HG02840 (cell line): ENCODE data around the gene GFRA4.

Experiments used
- ATAC-seq: cut with Tn5 transposase; IDR thresholded peaks from one replicate; pipeline ENCODE4 v1.9.1; 2021; ENCODE audit warnings: mild to moderate bottlenecking, moderate library complexity, moderate number of reproducible peaks; ENCODE audit not compliant: unreplicated experiment, low FRiP score

The GFRA4 gene

DNA sequence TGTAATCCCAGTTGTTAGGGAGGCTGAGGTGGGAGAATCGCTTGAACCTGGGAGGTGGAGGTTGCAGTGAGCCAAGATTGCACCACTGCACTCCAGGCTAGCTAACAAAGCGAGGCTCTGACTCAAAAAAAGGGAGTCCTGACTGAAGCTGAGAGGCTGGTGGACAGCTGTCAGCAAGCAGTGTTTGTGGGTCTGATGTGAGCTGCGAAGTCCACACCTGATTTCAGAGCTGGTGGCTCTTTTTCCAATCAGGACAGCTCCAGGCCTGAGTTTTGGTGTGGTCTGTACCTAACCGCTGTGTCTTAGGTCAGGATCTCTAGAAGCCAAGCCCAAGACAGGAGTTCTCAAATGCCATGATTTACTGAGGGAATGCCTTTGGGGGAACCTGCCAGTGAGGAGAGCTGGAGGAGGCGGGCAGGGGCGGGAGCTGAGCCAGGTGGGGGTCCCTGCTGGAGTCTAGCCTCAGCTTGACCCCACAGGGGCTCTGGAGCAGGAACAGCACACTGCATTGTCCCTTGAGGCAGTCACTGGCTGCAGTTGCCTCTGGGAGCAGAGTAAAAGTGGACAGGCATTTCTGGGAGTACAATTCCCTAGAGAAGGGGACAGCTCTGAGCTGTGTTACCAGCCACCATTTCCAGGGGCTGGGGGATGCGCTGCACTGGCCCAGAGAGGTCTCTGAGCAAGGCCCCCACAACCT lies 5.0 kb downstream of the GFRA4 start:
- ATAC-seq: no peak

DNA sequence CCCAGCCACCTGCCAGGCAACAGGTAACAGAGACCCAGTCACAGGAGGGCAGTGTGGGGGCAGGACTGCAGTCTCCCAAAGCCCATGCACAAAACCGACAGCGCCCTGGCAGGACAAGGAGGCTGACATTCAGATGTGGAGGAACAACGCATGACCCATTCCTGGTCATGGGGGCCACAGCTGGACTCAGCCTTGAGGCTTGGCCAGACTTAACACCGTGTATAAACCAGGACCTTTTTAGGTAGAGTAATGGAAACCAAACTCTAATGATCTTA lies 8.1 kb downstream of the GFRA4 start:
- ATAC-seq: no peak

DNA sequence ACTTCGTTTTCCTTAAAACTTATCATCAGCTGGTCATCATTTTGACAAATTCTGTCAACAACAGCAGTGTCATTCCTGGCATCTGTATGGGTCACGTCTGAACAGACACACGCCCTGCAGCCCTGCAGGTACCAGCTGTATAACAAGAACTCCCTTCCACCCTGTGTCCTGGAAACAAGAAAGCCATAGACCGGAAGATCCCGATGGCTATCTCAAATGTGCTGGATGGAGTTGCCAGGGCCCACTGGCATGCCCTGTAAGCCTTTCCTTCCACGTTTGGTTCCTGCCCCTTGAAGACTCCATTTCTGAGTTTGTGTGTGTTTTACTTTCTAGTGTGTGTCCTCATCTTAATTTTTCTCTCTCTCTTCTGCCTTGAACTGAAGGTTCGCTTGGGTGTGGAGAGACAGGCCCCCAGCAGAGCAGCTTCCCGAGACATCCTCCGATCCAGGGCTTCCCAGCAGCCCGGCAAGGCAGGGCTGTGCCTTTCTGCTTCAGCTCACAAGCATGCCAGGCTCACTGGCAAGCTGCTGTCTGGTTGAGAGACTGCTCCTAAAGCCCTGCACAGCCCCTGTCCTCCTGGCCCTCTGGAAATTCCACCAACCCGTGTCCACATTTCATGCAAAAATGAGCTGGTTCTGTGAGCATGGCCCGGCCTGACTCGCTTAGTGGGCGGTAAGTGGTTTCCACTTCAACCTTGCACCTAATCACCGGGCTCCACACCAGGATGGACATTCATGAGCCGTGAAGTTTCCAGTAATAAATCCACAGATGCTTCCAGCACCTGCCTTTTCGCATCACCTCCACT lies 8.7 kb downstream of the GFRA4 start:
- no peak for ATAC-seq

DNA sequence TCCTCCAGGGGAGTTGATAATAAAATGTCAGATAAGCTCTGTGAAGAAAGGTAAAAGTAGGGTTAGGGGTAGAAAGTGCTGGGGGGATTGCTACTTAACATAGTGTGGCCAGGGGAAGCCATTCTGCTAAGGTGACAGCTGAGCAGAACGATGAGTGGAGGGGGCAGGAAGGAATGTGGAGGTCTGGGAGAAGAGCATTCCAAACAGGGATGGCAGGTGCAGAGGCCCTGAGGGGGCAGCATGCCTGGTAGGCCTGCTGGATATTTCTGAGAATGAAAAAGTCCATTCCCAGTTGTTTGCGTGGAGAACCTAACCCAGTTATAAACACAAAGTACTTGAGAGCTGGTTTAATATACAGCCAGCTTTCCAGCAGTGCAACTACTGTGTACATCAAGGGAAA lies 9.3 kb downstream of the GFRA4 start:
- ATAC-seq: no peak

DNA sequence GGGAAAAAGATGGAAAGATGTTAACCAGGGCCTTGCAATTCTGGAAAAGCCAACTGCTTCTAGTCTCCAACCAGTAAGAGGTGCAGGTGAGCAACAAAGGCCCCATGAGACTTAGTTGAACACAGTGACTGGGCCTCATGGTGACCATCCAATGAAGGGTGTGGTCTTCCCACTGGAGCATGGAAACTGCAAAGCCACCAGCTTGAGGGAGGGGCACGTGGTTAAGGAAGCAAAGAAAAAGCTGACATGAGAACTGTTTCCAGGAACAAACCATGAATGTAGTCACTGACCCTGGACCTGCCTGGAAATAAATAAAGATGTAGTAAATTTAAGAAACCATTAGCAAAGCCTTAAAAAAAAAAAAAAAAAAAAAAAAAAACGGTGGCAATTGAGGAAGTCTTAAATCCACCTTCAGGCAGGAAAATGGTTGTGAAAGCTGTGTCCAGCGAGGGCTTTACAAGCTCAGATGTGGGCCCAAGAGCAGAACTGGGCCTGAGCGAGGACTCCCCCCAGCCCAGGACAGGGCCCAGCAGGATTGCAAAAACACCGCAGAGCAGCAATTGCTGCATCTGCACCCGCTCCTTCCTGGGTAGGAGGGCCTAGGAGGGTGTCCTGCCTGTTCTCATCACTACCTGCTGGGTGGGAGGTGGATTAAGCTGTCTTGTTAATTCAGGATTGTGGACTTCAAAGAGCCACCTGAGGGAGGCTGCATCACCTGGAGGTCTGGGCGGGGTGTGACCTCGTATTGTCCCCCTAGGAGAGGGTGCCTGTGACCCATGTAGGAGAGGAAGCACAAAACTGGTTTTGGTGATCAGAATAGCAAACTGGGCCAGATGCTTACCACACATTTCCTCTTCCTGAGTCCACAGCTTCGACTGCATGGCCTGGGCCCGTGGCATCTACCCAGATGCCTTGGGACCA lies 10.3 kb downstream of the GFRA4 start:
- ATAC-seq: no peak

DNA sequence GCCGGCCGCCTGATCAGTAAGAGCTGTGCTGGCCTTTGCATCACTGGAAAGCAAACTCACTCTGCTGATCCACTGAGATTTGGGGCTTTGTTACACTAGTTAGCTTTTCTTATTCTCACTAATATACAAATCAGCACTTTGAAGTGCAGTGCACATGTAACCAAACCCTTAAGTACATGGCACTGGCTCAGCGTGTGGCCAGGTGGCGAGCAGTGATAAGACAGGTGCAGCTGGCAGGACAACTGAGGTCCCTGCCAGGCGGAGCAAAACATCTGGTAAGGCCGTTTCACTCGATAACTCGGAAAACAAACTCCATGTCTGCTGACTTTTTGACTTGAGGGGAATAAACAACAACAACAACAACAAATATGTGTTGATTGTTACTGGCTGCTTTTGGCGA lies 11.0 kb downstream of the GFRA4 start:
- no peak for ATAC-seq

DNA sequence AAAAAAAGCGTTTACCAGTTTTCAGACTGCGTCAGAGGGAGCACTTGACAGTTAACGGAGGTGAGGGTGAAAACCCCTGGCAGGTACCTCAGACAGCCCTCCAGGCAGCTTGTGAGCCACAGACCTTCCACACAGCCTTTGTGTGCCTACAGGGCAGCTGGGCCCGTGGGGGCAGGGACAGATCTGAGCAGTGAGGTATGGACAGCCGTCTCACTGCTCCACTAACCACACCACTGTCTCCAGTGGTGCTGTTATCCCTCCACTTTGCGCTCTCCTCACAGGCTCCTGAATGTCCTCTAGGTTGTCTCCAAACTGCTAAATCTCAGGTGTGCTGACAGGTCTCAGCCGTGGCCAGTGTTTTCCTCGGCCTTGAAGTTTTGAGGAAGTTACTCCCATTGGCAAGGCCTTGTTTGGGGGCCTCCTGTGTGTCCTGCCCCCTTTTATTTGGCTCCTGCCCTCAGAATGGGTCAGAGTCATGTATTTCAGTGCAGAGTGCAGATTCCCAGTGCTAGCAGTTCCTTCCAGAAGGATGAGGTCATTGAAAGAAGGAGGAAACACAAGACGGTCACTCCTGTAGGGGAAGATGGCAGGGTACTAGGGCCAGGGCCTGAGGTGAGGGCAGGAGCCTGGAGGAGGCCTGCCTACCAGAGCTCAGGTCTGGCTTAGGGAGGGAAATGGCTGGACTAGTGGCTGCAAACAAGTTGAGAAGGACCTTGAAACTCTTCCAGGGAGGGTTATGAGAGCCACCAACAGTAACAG lies 11.8 kb downstream of the GFRA4 start:
- no peak for ATAC-seq

DNA sequence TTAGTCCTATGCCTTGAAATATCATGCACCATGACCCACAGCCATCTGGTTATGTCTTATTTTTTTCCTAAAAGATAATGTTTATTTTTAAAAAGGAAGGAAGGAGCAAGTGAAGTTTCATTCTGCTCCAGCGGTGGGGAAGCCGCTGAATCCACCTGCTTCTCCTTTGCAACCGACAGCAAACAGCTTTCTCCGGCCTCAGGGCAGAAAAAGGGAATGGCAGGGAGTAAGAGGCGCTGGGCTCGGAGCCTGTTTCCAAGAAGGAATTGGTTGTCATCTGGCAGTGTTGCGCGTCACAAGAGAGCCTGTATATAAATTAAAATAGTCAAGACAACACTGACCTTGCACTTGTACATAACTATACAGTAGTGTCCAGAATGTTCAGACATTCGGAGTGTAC lies 14.2 kb downstream of the GFRA4 start:
- no peak for ATAC-seq

DNA sequence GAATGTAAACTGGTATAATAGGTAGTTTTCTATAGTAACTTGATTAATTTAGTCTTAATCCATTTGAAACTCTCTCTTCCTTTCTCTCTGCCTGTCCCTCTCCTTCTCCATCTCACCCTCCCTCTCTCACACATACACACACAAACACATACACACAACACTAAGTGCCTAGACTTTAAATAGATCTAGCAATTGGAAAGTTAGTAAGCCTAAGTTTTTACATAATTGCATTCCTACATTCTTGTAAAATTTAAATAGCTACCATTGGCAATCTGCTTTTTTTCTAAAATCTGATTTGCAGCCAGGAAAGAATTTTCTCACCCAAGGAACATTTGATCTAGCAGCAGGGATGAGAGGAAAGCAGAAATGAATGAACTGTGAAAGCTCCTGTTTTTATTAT lies 15.7 kb downstream of the GFRA4 start:
- ATAC-seq: no peak

DNA sequence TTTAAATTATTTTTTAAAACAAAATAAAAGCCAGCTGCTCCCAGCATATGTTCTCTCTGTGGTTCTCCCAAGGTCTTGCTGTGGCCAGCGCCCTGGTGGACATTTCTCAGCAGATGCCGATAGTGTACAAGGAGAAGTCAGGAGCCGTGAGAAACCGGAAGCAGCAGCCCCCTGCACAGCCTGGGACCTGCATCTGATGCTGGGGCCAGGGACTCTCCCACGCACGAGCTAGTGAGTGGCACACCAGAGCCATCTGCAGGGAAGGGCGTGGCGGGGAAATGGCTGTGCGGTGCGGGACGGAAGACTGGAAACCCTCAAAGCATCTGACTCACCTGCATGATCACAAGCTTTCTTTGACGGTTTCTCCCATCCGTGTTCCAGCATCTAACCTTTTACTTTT lies 16.5 kb downstream of the GFRA4 start:
- no peak for ATAC-seq

DNA sequence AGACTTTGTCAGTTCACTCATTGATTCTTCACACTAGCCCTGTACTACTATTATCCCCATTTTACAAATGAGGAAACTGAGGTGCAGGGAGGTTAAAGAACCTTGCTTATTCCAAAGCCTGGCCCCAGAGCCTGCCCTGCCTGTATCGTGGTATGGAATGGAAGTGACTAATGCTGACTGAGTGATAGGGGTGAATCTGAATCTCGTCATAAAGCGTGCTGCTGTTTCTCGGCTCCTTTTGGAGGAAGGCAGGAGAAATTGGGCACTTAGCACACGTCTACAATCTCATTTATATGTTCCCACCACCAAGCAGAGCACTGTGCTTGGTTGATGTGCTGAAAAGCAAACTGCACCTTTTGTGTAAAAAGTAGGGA lies 17.1 kb downstream of the GFRA4 start:
- ATAC-seq: no peak

DNA sequence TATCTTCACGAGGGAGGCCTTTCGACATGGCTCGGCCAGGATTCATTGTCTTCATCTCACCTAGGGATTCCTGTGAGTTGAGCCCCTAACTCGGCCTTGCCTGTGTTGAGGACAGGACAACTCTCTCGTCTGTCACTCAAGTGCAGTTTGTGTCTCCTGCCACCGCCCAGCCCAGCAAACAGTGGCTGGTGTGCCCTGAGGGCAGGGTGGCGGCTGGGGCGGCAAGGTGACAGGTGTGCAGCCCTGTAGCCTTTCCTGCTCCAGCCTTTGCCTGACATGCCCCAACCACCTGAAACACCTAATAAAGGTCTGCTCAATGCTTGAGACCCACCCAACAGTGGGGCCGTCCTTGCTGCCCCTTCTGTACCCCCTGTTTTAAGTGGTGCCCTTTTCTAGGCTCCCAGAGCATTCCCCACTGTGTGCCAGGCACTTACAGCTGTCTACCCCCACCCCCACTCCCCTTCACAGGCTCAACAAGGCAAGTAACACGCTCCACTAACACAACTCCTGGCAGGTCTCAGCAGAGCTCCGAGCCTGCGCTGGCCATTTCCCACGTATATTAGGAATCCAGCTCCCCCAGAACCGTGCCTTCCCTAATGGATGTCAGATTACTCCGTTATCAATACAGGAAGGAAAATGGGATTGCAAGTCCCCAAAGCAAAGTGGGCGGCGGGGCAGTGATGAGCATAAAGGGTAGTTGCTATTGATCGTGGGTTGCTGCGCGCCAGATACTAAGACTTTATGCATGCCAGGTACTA lies 17.7 kb downstream of the GFRA4 start:
- no peak for ATAC-seq

DNA sequence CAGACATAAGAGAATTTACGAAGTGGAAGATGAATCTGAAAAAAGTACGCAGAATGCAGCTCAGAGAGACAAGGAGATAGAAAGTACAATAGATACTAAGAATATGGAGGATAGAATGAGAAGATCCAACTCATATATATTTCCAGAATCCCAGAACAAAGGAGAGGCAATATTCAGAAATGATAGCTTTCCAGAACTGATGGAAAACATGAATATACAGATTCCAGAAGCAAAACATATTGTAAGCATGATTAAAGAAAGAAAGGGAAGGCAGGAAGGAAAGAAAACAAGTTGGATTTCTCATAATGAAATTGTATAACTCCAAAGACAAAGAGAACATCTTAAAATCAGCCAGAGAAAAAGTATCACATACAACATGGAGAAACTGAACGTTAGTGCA lies 22.9 kb downstream of the GFRA4 start:
- ATAC-seq: no peak

DNA sequence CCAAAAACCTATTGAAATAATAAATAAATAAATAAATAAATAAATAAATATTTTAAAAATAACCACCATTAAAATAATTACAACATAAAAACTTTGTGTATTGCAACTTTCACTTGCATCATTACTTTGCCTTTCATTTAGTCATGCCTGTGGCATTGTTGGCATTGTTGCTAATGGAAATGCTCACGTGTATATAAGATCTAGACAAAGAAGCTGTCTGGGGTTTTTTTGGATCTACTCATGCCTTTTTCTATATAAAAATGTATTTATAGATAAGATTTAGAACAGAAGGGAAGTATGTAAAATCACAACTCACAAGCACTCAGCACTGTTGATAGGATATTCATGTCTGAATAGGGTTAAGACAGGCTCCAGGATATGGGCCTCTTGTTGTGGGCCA lies 27.9 kb downstream of the GFRA4 start:
- ATAC-seq: no peak

DNA sequence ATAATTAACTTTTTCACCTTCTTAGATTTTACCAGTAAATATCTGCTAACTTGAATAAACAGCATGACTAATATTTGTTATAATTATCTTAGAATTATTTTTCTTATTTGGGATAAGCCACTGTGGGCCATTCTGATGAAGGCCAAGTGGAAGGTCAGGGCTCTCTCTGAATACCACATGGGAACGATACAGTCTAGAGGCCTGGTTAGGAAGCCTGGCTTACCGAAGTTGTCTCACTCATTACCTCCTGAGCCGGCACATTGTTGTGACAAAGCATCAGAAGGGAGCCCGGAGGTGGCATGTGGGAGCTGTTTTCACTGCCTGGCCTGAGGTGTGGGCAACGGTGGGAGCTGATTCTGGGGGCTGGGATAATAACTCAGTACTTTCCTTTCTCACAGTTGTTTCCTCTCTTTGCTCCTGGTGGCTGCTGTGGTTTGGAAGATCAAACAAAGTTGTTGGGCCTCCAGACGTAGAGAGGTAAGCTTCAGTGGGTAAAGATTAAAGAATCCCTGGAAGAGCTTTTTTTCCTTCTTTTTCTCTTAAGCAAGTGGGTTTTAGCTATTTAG lies 29.2 kb downstream of the GFRA4 start:
- ATAC-seq: no peak

DNA sequence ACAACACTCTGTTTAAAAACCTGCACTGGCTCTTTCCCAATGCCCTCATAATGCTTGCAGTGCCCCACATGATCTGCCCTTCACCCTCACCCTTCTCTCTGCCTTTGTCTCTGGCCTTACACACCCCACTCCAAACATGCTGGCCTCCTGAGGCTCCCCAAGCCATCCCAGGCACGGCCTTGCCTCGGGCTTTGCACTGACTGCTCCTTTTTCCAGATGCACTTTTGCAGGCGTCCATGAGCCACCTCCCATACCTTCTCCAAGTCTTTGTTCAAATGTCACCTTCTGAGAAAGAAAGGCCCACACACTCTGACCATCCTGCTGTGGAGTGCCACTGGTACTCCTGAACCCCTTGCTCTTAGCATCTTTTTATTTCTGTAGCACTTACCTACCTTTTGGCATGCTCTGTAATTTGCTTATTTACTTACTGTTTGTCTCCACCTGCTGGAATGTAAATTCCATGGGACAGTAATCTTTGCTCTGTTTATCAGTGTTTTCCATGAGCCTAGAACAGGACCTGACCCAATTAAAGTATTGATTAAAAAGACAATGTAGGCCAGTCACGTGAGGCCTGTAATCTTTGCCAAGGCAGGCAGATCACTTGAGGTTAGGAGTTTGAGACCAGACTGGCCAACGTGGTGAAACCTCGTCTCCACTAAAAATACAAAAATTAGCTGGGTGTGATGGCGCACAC lies 30.7 kb downstream of the GFRA4 start:
- ATAC-seq: no peak

DNA sequence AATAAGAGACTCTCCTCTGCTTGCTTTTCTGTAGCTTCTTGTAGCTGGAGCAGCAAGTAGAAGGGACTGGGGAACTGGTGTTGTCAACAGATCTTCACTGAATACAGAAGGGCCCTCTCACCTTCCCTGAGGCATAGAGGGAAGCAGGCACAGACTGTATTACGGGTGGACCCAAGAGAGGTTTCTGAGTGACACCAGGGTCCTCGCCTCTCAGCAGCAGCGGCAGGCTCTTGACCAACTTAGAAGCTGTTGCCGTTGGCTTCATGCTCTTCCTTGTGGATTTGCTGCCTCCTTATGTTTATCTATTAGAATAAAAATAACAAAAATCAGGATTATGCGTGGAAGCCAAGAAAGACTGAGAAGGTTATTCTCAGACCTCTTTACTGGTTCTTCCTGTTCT lies 31.7 kb downstream of the GFRA4 start:
- no peak for ATAC-seq

DNA sequence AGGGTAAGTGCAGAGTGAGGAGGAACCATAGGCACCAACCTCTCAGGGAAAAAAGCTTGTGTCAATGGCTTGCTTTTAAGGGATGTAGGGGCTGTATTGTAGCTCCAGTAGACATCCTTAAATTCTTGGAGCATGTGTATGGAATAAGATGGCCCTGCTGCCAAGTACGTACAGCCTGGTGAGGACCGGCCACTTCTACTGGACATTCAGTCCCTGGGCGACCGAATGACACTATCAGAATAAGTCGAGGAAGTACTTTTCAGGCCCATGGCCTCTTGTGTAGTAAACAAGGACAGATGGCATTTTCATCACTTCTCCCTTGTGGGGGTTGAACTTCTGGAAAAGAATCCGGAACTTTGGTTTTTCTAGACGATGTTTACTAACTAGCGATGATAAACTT lies 32.8 kb downstream of the GFRA4 start:
- no peak for ATAC-seq

DNA sequence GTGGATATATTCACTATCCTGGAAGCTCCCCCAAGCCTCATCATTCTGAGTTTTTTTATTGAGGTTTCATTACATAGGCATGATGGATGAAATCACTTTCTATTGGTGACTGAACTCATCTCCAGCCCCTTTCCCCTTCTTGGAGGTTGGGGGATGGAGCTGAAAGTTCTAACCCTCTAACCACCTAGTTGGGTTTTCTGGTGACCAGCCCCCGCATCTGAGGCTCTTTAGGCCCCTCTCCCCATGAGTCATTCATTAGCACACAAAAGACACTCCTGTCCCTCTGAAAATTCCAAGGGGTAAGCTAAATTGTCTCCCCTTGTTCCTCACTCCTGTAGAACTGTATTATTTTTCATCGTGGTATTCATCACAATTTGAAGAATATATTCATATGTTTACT lies 33.3 kb downstream of the GFRA4 start:
- ATAC-seq: no peak
